Measurements from ENCODE around the gene TSPAN31.

TSPAN31 gene

DNA sequence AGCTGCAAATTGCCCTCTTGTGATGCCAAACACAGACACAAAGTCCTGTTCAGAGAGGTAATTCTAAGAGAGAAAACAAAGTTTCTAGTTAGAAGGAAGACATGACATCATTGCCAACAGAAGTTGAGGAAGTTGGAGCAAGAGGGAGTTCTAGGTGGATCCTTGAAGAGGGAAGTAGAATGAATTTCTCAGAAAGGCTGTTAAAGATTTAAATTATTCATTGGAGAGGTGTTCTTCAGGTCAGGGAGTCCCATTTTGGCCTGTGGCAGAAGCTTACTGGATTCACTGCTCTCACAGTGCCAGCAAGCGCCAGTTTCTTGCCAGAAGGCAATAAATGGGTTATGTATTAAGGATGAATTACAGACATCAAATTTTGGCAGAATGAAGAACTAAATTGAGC, 53.1 kb downstream of the TSPAN31 start:
- no peak for DNase-seq

Data from activated naive CD4-positive, alpha-beta T cell treated with Interleukin-2 at 50 U/mL for 16 hours (primary cell).